H1 (cell line): ENCODE measurements around the gene SAMD7. TPM values are rescaled to one million over a fixed set of nuclear protein-coding genes. Genes with fewer than 3 reads are reported as not detected.

Experiments used
- CTCF ChIA-PET: fragments of 300-600 bp; sonication (Branson Sonifier 250); formaldehyde crosslinking; loops from one replicate; lab custom pipeline; 2021; ENCODE audit not compliant: partially characterized antibody; lab: Charles Lee
- POLR2A ChIA-PET: fragments of 300-600 bp; sonication (Branson Sonifier 250); formaldehyde crosslinking; loops from one replicate; lab custom pipeline; 2021; ENCODE audit warnings: inconsistent platforms; ENCODE audit not compliant: partially characterized antibody; lab: Charles Lee
- DNase-seq, 2 experiments: peaks; one replicate each; pipeline versions ENCODE4 v3.0.0 to v3.0.0-alpha.2; 2010 to 2022; ENCODE audit warnings: low spot score in 2 of 2, low read depth in 1 of 2, mixed read lengths in 1 of 2
- FAIRE-seq: peaks from 2 replicates; lab custom pipeline; 2011; peaks lifted over from hg19 to GRCh38; lab: Jason Lieb, UNC
- H2AFZ ChIP-seq: 2 replicates; pipeline ENCODE4 v1.8.1; 2012; ENCODE audit warnings: low read length, inconsistent platforms
- H2AK5ac ChIP-seq: 2 replicates; pipeline ENCODE4 v1.6.1; 2013; ENCODE audit warnings: low read depth, low read length
- H2BK120ac ChIP-seq: replicated peaks from 2 replicates; pipeline ENCODE3; 2013; ENCODE audit warnings: low read depth, low read length, inconsistent platforms
- H2BK12ac ChIP-seq: 2 replicates; pipeline ENCODE4 v1.6.1; 2013; ENCODE audit warnings: low read depth, low read length
- H2BK15ac ChIP-seq: 2 replicates; pipeline ENCODE4 v1.6.1; 2013; ENCODE audit warnings: low read length
- H2BK20ac ChIP-seq: 2 replicates; pipeline ENCODE4 v1.6.1; 2013; ENCODE audit warnings: low read length
- H2BK5ac ChIP-seq: 2 replicates; pipeline ENCODE4 v1.6.1; 2013; ENCODE audit warnings: low read depth, low read length
- H3K14ac ChIP-seq: 2 replicates; pipeline ENCODE4 v1.6.1; 2013; ENCODE audit warnings: inconsistent platforms; ENCODE audit not compliant: insufficient read length
- H3K18ac ChIP-seq: 2 replicates; pipeline ENCODE4 v1.6.1; 2013; ENCODE audit warnings: low read length; ENCODE audit errors: extremely low read depth
- H3K23ac ChIP-seq: 2 replicates; pipeline ENCODE4 v1.6.1; 2013; ENCODE audit warnings: inconsistent platforms; ENCODE audit not compliant: insufficient read length
- H3K23me2 ChIP-seq: 2 replicates; pipeline ENCODE4 v1.6.1; 2013; ENCODE audit warnings: low read depth, low read length
- H3K27ac ChIP-seq: 2 replicates; pipeline ENCODE4 v1.6.1; 2011; ENCODE audit warnings: low read depth, low read length, inconsistent platforms
- H3K27me3 ChIP-seq, 4 experiments: replicated peaks in 1 of 4; 1 replicate in 1 of 4; 2 replicates in 3 of 4; pipeline versions ENCODE4 v1.6.1 to v1.8.1; 2011 to 2013; ENCODE audit warnings: low read length in 3 of 4, mild to moderate bottlenecking in 3 of 4, inconsistent platforms in 2 of 4, mixed read lengths in 2 of 4, moderate library complexity in 1 of 4; ENCODE audit not compliant: control insufficient read depth in 3 of 4, insufficient read depth in 3 of 4; ENCODE audit errors: extremely low read depth in 1 of 4
- H3K36me3 ChIP-seq, 4 experiments: 2 replicates each; pipeline versions ENCODE4 v1.6.1 to v1.8.1; 2011 to 2013; ENCODE audit warnings: mild to moderate bottlenecking in 4 of 4, low read length in 3 of 4, moderate library complexity in 2 of 4, control low read depth in 1 of 4, inconsistent platforms in 1 of 4; ENCODE audit not compliant: insufficient read depth in 4 of 4, control insufficient read depth in 2 of 4
- H3K4ac ChIP-seq: replicated peaks from 2 replicates; pipeline ENCODE3; 2013; ENCODE audit warnings: low read length, low read depth, mixed read lengths, inconsistent platforms; ENCODE audit not compliant: insufficient read length
- H3K4me1 ChIP-seq, 4 experiments: replicated peaks in 1 of 4; 1 replicate in 1 of 4; 2 replicates in 3 of 4; pipeline versions ENCODE4 v1.6.1 to v1.8.1; 2011 to 2013; ENCODE audit warnings: low read length in 3 of 4, inconsistent platforms in 2 of 4, mixed read lengths in 1 of 4; ENCODE audit not compliant: insufficient read depth in 4 of 4, control insufficient read depth in 3 of 4
- H3K4me2 ChIP-seq, 2 experiments: 2 replicates each; pipeline versions ENCODE4 v1.6.1 to v1.8.1; 2011 to 2013; ENCODE audit warnings: low read depth in 2 of 2, low read length in 2 of 2, control low read depth in 1 of 2, inconsistent platforms in 1 of 2, mild to moderate bottlenecking in 1 of 2; ENCODE audit not compliant: insufficient read depth in 1 of 2
- H3K4me3 ChIP-seq, 4 experiments: fragments of 200-600, 300-600 bp in 1 of 4; sonication (generic), shearing (Covaris generic), sonication (Bioruptor Twin) in 1 of 4; 2 replicates each; pipeline versions ENCODE4 v1.5.1 to v1.8.1; 2011 to 2016; ENCODE audit warnings: low read length in 4 of 4, low read depth in 3 of 4, control low read depth in 2 of 4, inconsistent platforms in 2 of 4, mild to moderate bottlenecking in 2 of 4, mixed read lengths in 1 of 4, moderate library complexity in 1 of 4; ENCODE audit not compliant: insufficient read depth in 2 of 4; ENCODE audit errors: extremely low read depth in 1 of 4
- H3K56ac ChIP-seq: replicated peaks from 2 replicates; pipeline ENCODE3; 2013; ENCODE audit warnings: low read depth, mild to moderate bottlenecking, mixed read lengths, low read length, inconsistent platforms; ENCODE audit not compliant: insufficient read length
- H3K79me1 ChIP-seq: 2 replicates; pipeline ENCODE4 v1.6.1; 2013; ENCODE audit warnings: low read depth, low read length, control low read depth
- H3K79me2 ChIP-seq, 2 experiments: 2 replicates each; pipeline versions ENCODE4 v1.6.1 to v1.8.1; 2012 to 2013; ENCODE audit warnings: low read length in 2 of 2, mild to moderate bottlenecking in 2 of 2, inconsistent platforms in 1 of 2; ENCODE audit not compliant: insufficient read depth in 2 of 2, control insufficient read depth in 1 of 2
- H3K9ac ChIP-seq, 4 experiments: replicated peaks in 1 of 4; 1 replicate in 1 of 4; 2 replicates in 3 of 4; pipeline versions ENCODE4 v1.6.1 to v1.8.1; 2011 to 2013; ENCODE audit warnings: low read depth in 3 of 4, low read length in 3 of 4, control low read depth in 2 of 4, mild to moderate bottlenecking in 2 of 4, moderate library complexity in 2 of 4, inconsistent platforms in 1 of 4; ENCODE audit errors: extremely low read depth in 1 of 4
- H3K9me3 ChIP-seq, 2 experiments: 2 replicates each; pipeline versions ENCODE4 v1.6.1 to v1.8.1; 2012 to 2013; ENCODE audit warnings: mild to moderate bottlenecking in 2 of 2, moderate library complexity in 2 of 2, control low read depth in 1 of 2, inconsistent platforms in 1 of 2, low read depth in 1 of 2, low read length in 1 of 2, mixed read lengths in 1 of 2; ENCODE audit not compliant: insufficient read depth in 2 of 2
- H4K20me1 ChIP-seq, 2 experiments: replicated peaks in 1 of 2; 2 replicates each; pipeline versions ENCODE3 to v1.8.1; 2011 to 2013; ENCODE audit warnings: inconsistent platforms in 2 of 2, low read length in 2 of 2, mild to moderate bottlenecking in 1 of 2; ENCODE audit not compliant: insufficient read depth in 2 of 2, control insufficient read depth in 1 of 2
- H4K5ac ChIP-seq: 2 replicates; pipeline ENCODE4 v1.6.1; 2013; ENCODE audit warnings: low read length, low read depth, mixed read lengths, inconsistent platforms; ENCODE audit not compliant: insufficient read length
- H4K8ac ChIP-seq: 2 replicates; pipeline ENCODE4 v1.8.0; 2013; ENCODE audit warnings: mild to moderate bottlenecking, moderate library complexity, low read length, inconsistent platforms; ENCODE audit not compliant: insufficient read depth; ENCODE audit errors: extremely low read depth
- H4K91ac ChIP-seq: replicated peaks from 2 replicates; pipeline ENCODE3; 2013; ENCODE audit warnings: low read length, mixed read lengths, inconsistent platforms; ENCODE audit not compliant: insufficient read length
- ATF3 ChIP-seq: IDR thresholded peaks from 2 replicates; pipeline ENCODE4 v1.6.1; 2011; ENCODE audit warnings: low read depth, mild to moderate bottlenecking, low read length; ENCODE audit not compliant: insufficient read depth
- BRCA1 ChIP-seq: IDR thresholded peaks from 2 replicates; pipeline ENCODE4 v1.6.1; 2012; ENCODE audit warnings: low read depth, low read length, improper control_type of control experiment
- CEBPB ChIP-seq: IDR thresholded peaks from 2 replicates; pipeline ENCODE4 v1.6.1; 2012; ENCODE audit warnings: low read depth, low read length
- CREB1 ChIP-seq: IDR thresholded peaks from 2 replicates; pipeline ENCODE4 v1.6.1; 2012; ENCODE audit warnings: inconsistent platforms
- EGR1 ChIP-seq: IDR thresholded peaks from 2 replicates; pipeline ENCODE4 v1.6.1; 2011; ENCODE audit warnings: low read depth, low read length, borderline replicate concordance
- GABPA ChIP-seq: IDR thresholded peaks from 2 replicates; pipeline ENCODE4 v1.6.1; 2011; ENCODE audit warnings: mild to moderate bottlenecking, low read length, moderate library complexity, borderline replicate concordance; ENCODE audit not compliant: insufficient read depth
- JUN ChIP-seq: IDR thresholded peaks from 2 replicates; pipeline ENCODE4 v1.6.1; 2011; ENCODE audit warnings: low read depth, mild to moderate bottlenecking, improper control_type of control experiment, low read length
- JUND ChIP-seq: IDR thresholded peaks from 2 replicates; pipeline ENCODE4 v1.6.1; 2011; ENCODE audit warnings: mild to moderate bottlenecking, improper control_type of control experiment, low read length
- KDM1A ChIP-seq: fragments of 200-600, 300-600 bp; sonication (generic); IDR thresholded peaks from 2 replicates; pipeline ENCODE4 v1.7.1; 2016; ENCODE audit warnings: mild to moderate bottlenecking, low read length, borderline replicate concordance
- MAFK ChIP-seq: IDR thresholded peaks from 2 replicates; pipeline ENCODE4 v1.6.1; 2012; ENCODE audit warnings: low read depth, mild to moderate bottlenecking, improper control_type of control experiment, low read length
- POLR2A ChIP-seq, 2 experiments: IDR thresholded peaks; 1 replicate in 1 of 2; 2 replicates in 1 of 2; pipeline ENCODE4 v1.6.1; 2011; ENCODE audit warnings: low read depth in 2 of 2, low read length in 2 of 2, mild to moderate bottlenecking in 2 of 2; ENCODE audit errors: control extremely low read depth in 1 of 2
- POU5F1 ChIP-seq: IDR thresholded peaks from 2 replicates; pipeline ENCODE4 v1.6.1; 2011; ENCODE audit warnings: low read depth, mild to moderate bottlenecking, low read length, moderate library complexity
- SIRT6 ChIP-seq: IDR thresholded peaks from one replicate; pipeline ENCODE4 v1.7.1; 2012; ENCODE audit warnings: low read length, inconsistent platforms
- TCF12 ChIP-seq: IDR thresholded peaks from 2 replicates; pipeline ENCODE4 v1.6.1; 2011; ENCODE audit warnings: low read depth, mild to moderate bottlenecking, low read length
- TEAD4 ChIP-seq: IDR thresholded peaks from 2 replicates; pipeline ENCODE4 v1.6.1; 2012; ENCODE audit warnings: low read depth, low read length, inconsistent platforms, mixed read lengths
- WGBS, 2 experiments: shearing (Covaris generic) in 1 of 2; methylation state at CpG; one replicate each; pipeline versions ENCODE4 v1.1.6 to v1.1.7; 2013 to 2015; ENCODE audit warnings: low lambda C conversion rate in 2 of 2, mixed read lengths in 2 of 2, inconsistent platforms in 1 of 2, low coverage in 1 of 2, missing lambda C conversion rate in 1 of 2; ENCODE audit not compliant: insufficient replicate concordance in 2 of 2, insufficient coverage in 1 of 2, insufficient read length in 1 of 2; ENCODE audit errors: extremely low coverage in 1 of 2, missing lambda C conversion rate in 1 of 2; 5-methylcytosine and 5-hydroxymethylcytosine counted together
- polyA plus RNA-seq, 7 experiments: library from polyadenylated mRNA; depleted of rRNA in 3 of 7; stranded (reverse) in 5 of 7; unstranded in 2 of 7; fragments of >200 nt in 5 of 7; fragments of 200-250 nt in 2 of 7; gene quantifications; 1 replicate in 5 of 7; 2 replicates in 1 of 7; 4 replicates in 1 of 7; pipeline versions ENCODE4 v1.2.1 to v1.2.3, GENCODE V29; 2011 to 2013; ENCODE audit warnings: missing spikeins in 2 of 7, mixed read lengths in 2 of 7
- total RNA-seq: library from RNA; stranded (reverse); fragmentation: NEBNext Ultra II Directional; extraction: Animal tissue kit (Norgen Biotek cat#: 25700); gene quantifications from 2 replicates; pipeline ENCODE4 v1.2.1, GENCODE V29; 2021

SAMD7 gene
- total and polyA plus RNA-seq, 2 of the 8 experiments (the other 6 are each of a cell fraction or from before 2014, with no cell fraction given), result not detected

GRCh38 chr3:169964176-169964575 lies 52.8 kb downstream of the SAMD7 start:
- H3K4me3 ChIP-seq, result no peak overlapping the region
- WGBS, 2 experiments, result 87% methylated on average over 2 of the region's 2 CpGs; no CpG with 5 or more reads in 1 of the 2 experiments

More at GRCh38 chr3:169964176-169964575, 52.8 kb downstream of the SAMD7 start:
- peaks cover 0 to 12% (median 1%) of the 10 kb centered on the region in 4 experiments; a peak in 3 of 7 replicates for H3K4me1 ChIP-seq
- H3K27me3 ChIP-seq, result no peaks in the 10 kb centered on the region
- H3K14ac ChIP-seq, result no peak overlapping the region
- ChIA-PET POLR2A (no interaction called here), CTCF (interaction anchor here (1.2 kb wide), 1 partner anchor 73 kb away, joined by 3 read pairs; the partner anchor contains the start of gene GPR160)
- no peak overlapping the region for H2BK20ac ChIP-seq
- no peak overlapping the region for H3K4ac ChIP-seq
- no peak overlapping the region for H3K9ac ChIP-seq
- H3K9me3 ChIP-seq, result no peaks in the 10 kb centered on the region
- FAIRE-seq (no peak), DNase-seq (no peak)
- H2AK5ac ChIP-seq, result no peak overlapping the region
- H2AFZ ChIP-seq, result no peak overlapping the region
- H4K20me1 ChIP-seq, result peaks cover 4 to 6% of the 10 kb centered on the region in 2 experiments
- H3K79me1 ChIP-seq, result no peaks in the 10 kb centered on the region
- H2BK120ac ChIP-seq, result no peak overlapping the region
- H3K23me2 ChIP-seq, result peaks cover 7% of the 10 kb centered on the region
- H2BK15ac ChIP-seq, result no peak overlapping the region
- no peak overlapping the region for H4K5ac ChIP-seq
- peaks cover 5 to 23% of the 10 kb centered on the region in 2 experiments for H3K79me2 ChIP-seq
- no peak overlapping the region for H2BK5ac ChIP-seq
- H4K8ac ChIP-seq, result no peak overlapping the region
- H2BK12ac ChIP-seq, result no peak overlapping the region
- no peak overlapping the region for H3K18ac ChIP-seq
- H3K27ac ChIP-seq, result no peak overlapping the region
- H4K91ac ChIP-seq, result no peak overlapping the region
- H3K56ac ChIP-seq, result no peak overlapping the region
- no peak overlapping the region for H3K23ac ChIP-seq
- H3K36me3 ChIP-seq, result no peaks in the 10 kb centered on the region
- no peak overlapping the region for H3K4me2 ChIP-seq
- TF ChIP-seq SIRT6 (no peak), POLR2A (IDR thresholded peaks at IDR 0.05; ENCODE audit: control extremely low read depth in 1 of 2, low read depth in 2 of 2, low read length in 2 of 2) (no peak), JUND (no peak), GABPA (no peak), MAFK (no peak), KDM1A (no peak), JUN (no peak), TCF12 (no peak), EGR1 (no peak), TEAD4 (no peak), CEBPB (no peak), CREB1 (no peak), POU5F1 (no peak), BRCA1 (no peak), ATF3 (no peak)
